GM10266 (cell line): ENCODE measurements around the gene NDST3.

ENCODE experiments used
- DNase-seq: peaks from one replicate; pipeline ENCODE4 v3.0.0; 2012; ENCODE audit errors: extremely low spot score
- TF ChIP-seq, protein P1 (sequence below): IDR thresholded peaks from 2 replicates; pipeline ENCODE4 v1.5.1; 2012; ENCODE audit warnings: mild to moderate bottlenecking, low read depth; ENCODE audit not compliant: control insufficient read depth, insufficient read depth; ENCODE audit errors: missing control alignments

The NDST3 gene

DNA sequence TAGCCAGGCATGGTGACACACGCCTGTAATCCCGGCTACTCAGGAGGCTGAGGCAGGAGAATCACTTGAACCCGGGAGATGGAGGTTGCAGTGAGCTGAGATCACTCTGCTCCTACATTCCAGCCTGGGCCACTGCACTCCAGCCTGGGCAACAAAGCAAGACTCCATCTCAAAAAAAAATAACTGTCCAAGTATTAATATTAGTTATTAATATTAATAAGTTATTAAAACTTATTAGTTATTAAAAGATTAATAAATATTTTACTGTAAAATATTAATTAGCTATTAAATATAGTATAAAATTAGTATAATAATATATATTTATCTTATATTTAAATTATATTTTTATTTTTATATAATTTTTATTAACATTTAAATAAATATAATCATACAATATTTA is 19.5 kb upstream of the NDST3 start:
- TF ChIP-seq, protein P1, sequence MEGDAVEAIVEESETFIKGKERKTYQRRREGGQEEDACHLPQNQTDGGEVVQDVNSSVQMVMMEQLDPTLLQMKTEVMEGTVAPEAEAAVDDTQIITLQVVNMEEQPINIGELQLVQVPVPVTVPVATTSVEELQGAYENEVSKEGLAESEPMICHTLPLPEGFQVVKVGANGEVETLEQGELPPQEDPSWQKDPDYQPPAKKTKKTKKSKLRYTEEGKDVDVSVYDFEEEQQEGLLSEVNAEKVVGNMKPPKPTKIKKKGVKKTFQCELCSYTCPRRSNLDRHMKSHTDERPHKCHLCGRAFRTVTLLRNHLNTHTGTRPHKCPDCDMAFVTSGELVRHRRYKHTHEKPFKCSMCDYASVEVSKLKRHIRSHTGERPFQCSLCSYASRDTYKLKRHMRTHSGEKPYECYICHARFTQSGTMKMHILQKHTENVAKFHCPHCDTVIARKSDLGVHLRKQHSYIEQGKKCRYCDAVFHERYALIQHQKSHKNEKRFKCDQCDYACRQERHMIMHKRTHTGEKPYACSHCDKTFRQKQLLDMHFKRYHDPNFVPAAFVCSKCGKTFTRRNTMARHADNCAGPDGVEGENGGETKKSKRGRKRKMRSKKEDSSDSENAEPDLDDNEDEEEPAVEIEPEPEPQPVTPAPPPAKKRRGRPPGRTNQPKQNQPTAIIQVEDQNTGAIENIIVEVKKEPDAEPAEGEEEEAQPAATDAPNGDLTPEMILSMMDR, result no peak
- no peak for DNase-seq

DNA sequence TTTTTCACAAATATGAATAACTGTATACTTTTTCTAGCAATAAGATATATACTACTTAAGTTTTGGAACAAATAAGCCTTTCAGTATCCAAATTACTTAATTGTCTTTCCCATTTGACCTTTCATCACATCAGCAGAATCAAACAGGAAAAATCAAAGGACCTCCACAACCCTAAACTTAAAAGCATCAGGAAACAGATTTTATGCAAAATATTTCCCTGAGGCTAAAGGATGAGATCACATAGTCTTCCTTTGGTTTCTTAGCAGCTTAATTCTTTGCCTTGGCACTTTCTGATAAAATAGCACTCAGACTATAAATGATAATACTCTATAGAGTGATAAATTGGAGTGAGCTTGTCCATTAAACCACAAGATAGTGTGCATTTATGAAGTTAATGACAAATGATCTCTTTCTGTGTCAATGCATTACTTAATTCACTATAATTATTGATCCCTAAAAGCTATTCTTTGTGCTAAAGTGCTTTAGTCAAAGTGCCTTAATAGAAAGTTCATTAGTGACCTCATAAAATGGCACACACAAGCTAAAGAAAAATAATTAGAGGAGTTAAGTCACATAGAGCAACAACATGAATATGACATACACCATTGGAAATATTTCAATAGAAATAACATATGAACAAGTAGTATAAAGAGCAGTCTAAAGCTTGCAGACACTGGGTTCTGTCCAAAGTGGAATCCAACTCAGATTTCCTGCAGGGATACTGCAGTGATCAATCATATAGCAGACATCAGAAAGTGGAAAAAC is 15.7 kb upstream of the NDST3 start:
- no peak for DNase-seq
- TF ChIP-seq, protein P1, result no peak

DNA sequence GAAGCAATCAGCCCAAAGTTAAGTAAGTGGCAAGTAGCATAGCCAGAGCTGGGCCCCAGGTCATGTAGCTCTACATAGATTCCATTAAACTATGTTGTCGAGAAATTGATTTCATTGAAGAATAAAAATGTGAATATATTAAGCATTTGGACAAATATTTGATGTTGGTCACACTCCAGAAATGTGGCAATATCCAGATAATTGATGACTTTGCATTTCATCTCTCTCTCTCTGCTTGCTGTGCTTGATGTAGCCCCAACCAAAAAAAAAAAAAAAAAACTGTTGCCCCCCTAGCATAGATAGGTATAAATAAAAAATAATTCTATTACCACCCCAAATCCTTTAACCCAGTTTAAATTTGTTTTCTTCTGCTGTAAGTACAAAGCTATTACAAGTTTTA is 7.5 kb upstream of the NDST3 start:
- TF ChIP-seq, protein P1, result no peak
- no peak for DNase-seq

DNA sequence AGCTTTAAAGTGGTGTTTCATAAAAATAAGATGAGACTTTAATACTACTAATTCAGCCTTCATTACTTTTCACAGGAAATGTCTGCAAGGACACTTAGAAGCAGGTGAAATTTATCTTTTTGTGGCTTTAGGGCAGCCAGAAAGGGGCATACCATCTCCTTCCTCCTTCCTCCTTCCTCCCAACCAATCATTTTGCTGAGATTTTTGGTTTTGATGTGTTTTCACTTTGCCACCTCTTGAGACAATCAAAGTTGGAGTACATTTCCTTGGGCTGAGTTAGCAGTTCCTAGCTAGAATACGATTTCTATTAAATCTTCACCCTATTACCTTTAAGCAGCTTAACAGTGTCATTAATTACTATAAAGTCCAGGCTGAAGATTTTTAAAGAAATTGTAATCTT is 5.1 kb upstream of the NDST3 start:
- no peak for DNase-seq
- TF ChIP-seq, protein P1, result no peak

DNA sequence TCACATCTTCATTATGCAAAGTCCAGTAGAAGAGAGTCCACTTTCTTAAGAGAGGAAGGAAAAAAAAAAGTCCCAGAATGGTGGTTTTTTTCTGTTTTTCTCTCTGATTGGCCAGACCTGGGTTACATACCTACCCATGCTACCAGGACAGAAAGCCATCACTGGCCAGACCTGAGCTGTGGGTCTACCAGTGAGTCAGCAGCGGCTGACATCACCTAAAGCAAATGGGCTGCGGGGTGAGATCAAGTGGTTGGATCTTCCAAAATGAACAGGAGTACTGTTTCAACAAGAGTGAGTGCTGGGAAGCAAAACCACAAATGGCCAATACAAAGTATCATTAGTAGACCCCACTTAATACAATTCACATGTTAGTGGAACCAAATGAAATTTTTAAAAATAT is 1.6 kb upstream of the NDST3 start:
- DNase-seq, result no peak
- TF ChIP-seq, protein P1, result no peak

DNA sequence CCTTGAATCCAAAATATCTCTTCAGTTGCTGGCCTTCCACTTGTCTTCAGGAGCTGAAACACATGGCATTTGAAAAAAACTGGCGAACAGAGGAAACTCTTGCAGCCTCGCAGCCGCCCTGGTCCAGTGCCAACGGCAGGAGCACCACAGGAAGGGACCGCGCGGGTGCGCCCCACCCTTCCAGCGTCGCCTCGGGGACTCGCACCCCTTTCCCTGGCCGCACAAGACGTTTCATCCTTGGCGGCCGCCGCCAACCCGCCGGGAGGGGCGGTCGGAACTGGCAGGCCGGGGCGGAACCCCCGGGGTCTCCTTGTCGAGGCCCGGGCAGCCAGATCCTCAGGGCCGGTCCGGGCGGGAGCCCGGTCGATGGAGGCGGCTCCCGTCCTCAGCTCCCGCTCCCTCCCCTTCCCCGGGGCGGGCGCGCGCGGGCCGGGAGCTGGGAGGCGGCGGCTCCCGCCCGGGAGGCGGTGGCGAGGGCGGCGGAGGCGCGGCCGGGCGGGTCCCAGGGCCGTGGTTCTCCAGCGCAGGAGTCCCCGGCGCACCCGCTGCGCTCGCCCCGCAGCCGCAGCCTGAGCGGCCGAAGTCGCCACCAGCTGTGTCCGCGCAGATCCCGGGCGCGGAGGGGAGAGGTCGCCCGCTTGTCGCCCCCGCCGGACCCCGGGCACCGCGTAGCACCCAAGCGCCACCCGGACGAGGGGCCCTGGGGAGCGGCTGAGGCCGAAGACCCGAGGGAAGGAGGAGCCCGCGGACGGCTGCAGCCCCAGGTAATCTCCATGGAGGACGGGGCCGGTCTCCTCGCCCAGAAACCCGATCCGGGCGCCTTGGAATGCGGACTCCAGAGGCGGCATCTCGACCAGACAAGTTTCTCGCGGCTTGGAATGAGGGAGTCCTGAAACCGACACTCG is 886 bp upstream of the NDST3 start:
- TF ChIP-seq, protein P1, result no peak
- DNase-seq, result peak; percentile 33

DNA sequence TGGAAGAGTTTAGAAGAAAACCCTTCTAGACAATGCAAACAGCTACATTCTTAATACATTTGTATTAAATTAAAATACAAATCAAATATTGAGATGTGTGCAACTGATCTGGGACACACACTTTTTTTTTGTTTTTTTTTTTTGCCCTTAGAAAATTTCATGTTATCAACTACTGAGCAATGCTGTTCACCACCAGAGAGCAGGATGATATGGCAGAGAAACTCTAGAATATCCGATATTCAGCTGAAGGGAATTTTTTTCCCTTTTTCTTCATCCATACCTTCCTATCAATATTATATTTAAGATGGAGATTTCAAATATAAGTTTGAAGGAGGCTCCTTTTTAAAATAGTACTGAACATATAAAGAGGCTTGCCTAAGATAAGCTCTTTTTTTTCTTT is 1.0 kb downstream of the NDST3 start:
- TF ChIP-seq, protein P1, result no peak
- DNase-seq, result no peak
